Gastrocnemius medialis (tissue), 4 donors: ENCODE results near the gene CGB7. TPM values are rescaled to one million over a fixed set of nuclear protein-coding genes. Genes with fewer than 3 reads are reported as not detected.
"Not testable (repeated sequence)": the region's sequence is repeated elsewhere in the genome, so short reads cannot be mapped to it uniquely, and the experiment has no call there.

Source experiments
- ATAC-seq, 2 donors: fragments of 150-250 bp; one replicate each; pipeline ENCODE4 v1.9.1; 2016
- DNase-seq, 2 donors: peaks; one replicate each; pipeline ENCODE4 v3.0.0-alpha.2; 2019
- H3K27ac ChIP-seq, 4 donors: fragments of 200-600 bp; sonication (generic); 1 replicate in 1 of 4; 2 replicates in 3 of 4; pipeline ENCODE4 v1.5.1; 2016 to 2018; ENCODE audit warnings: mild to moderate bottlenecking in 2 of 4, moderate library complexity in 1 of 4
- H3K27me3 ChIP-seq, 3 donors: fragments of 200-600 bp; sonication (generic) in 2 of 3; 1 replicate in 1 of 3; 2 replicates in 2 of 3; pipeline versions ENCODE4 v1.5.1 to v1.6.0; 2016 to 2019; ENCODE audit warnings: mild to moderate bottlenecking in 1 of 3, moderate library complexity in 1 of 3
- H3K36me3 ChIP-seq, 2 donors: fragments of 200-600 bp; sonication (generic) in 1 of 2; one replicate each; pipeline ENCODE4 v1.5.1; 2017 to 2018
- H3K4me1 ChIP-seq, 2 donors: fragments of 200-600 bp; sonication (generic) in 1 of 2; one replicate each; pipeline ENCODE4 v1.5.1; 2016 to 2017; ENCODE audit warnings: mild to moderate bottlenecking in 2 of 2
- H3K4me3 ChIP-seq, 4 donors: fragments of 200-600 bp; sonication (generic) in 3 of 4; 1 replicate in 1 of 4; 2 replicates in 3 of 4; pipeline ENCODE4 v1.5.1; 2016 to 2019; ENCODE audit warnings: mild to moderate bottlenecking in 2 of 4
- H3K9me3 ChIP-seq, 3 donors: fragments of 200-600 bp; sonication (generic) in 2 of 3; 1 replicate in 1 of 3; 2 replicates in 2 of 3; pipeline ENCODE4 v1.5.1; 2016 to 2019
- POLR2A ChIP-seq, 2 donors: fragments of 450-650 bp; IDR thresholded peaks; one replicate each; pipeline ENCODE4 v1.6.1; 2017; ENCODE audit warnings: antibody characterized with exemption in 2 of 2, mild to moderate bottlenecking in 2 of 2, moderate library complexity in 2 of 2
- in situ Hi-C, 4 donors: fragments of 200-750 bp; cut with MboI; loops; one replicate each; pipeline versions ENCODE4 v1.15.0 to v1.8.0; 2017; ENCODE audit warnings: low sequenced_read_pairs in 4 of 4
- intact Hi-C: fragments of 100-400 bp; cut with DNase I; formaldehyde crosslinking; loops from one replicate; pipeline ENCODE4 v1.15.1; 2023; ENCODE audit warnings: low total_unique reads
- total RNA-seq, 4 donors: library from RNA; depleted of rRNA; stranded (reverse); fragments of >200 nt; gene quantifications; one replicate each; pipeline versions ENCODE4 v1.1.0 to v1.2.3, GENCODE V29; 2016
- TF ChIP-seq, protein P1 (sequence below), 5 experiments: fragments of 450-650 bp in 3 of 5; fragments of 200-600 bp in 2 of 5; sonication (generic) in 2 of 5; IDR thresholded peaks in 4 of 5; conservative IDR thresholded peaks in 1 of 5; 1 replicate in 4 of 5; 2 replicates in 1 of 5; pipeline ENCODE4 v1.5.1; 2016 to 2019; ENCODE audit warnings: antibody characterized with exemption in 5 of 5, mild to moderate bottlenecking in 3 of 5, moderate library complexity in 3 of 5

CGB7 gene
- total RNA-seq, 4 donors from 2014 or later = 0.42 to 1.1 TPM; not detected in 2

DNA sequence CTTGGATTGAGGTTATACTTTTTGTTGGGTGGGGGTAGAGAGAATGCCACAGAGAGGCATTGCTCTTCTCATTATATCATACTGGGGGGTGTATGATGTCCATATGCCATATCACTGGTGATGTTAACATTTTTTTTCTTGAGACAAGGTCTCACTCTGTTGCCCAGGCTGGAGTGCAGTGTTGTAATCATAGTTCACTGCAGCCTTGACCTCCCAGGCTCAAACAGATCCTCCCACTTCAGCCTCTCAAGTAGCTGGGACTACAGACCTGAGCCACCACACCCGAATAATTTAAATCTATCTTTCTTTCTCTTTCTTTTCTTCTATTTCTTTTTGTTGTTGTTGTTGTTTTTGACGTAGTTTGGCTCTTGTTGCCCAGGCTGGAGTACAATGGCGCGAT is 22.8 kb upstream of the CGB7 start:
- no peaks in the 10 kb centered on the region for H3K27me3 ChIP-seq
- intact Hi-C loops = no loop called here
- in situ Hi-C loops = loop anchor here in 1 of 4 donors (10.0 kb wide), 1 partner anchor 124 kb away; no protein-coding TSS in a partner anchor
- H3K4me3 ChIP-seq = no peak overlapping the region
- peaks cover 0 to 5% of the 10 kb centered on the region in 2 donors for H3K4me1 ChIP-seq
- TF ChIP-seq, protein P1, sequence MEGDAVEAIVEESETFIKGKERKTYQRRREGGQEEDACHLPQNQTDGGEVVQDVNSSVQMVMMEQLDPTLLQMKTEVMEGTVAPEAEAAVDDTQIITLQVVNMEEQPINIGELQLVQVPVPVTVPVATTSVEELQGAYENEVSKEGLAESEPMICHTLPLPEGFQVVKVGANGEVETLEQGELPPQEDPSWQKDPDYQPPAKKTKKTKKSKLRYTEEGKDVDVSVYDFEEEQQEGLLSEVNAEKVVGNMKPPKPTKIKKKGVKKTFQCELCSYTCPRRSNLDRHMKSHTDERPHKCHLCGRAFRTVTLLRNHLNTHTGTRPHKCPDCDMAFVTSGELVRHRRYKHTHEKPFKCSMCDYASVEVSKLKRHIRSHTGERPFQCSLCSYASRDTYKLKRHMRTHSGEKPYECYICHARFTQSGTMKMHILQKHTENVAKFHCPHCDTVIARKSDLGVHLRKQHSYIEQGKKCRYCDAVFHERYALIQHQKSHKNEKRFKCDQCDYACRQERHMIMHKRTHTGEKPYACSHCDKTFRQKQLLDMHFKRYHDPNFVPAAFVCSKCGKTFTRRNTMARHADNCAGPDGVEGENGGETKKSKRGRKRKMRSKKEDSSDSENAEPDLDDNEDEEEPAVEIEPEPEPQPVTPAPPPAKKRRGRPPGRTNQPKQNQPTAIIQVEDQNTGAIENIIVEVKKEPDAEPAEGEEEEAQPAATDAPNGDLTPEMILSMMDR (IDR thresholded peaks at IDR 0.05 in 4 of 5, conservative IDR thresholded peaks at IDR 0.05 in 1 of 5) = no peak
- no peak for TF ChIP-seq POLR2A (IDR thresholded peaks at IDR 0.05)
- H3K36me3 ChIP-seq = no peaks in the 10 kb centered on the region
- ATAC-seq = no peak
- no peaks in the 10 kb centered on the region for H3K9me3 ChIP-seq
- no peak for DNase-seq
- no peak overlapping the region for H3K27ac ChIP-seq

DNA sequence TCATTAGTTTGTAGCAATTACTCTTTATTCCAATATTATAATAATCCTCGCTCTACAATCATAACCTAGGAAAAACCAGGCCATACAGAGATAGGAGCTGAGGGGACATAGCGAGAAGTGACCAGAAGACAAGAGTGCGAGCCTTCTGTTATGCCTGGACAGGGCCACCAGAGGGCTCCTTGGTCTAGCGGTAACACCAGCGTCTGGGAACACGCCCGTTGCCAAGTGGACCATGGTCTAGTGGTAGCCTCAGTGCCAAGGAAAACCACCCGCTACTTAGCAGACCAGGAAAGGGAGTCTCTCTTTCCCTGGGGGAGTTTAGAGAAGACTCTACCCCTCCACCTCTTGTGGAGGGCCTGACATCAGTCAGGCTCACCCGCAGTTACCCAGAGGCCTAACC is 17.3 kb upstream of the CGB7 start:
- Histone ChIP-seq H3K27ac (peak overlapping the region; percentile 85 to 95 (median 92)), H3K4me1 (peaks cover 14 to 16% of the 10 kb centered on the region in 2 donors)
- in situ Hi-C loops, H3K4me3 ChIP-seq, H3K9me3 ChIP-seq, H3K36me3 ChIP-seq, H3K27me3 ChIP-seq, ATAC-seq: not testable (repeated sequence)
- peak; percentile 66 to 85 for DNase-seq
- intact Hi-C loops = loop anchor here (1.0 to 5.0 kb wide), 5 partner anchors 10 to 1963 kb away; partner anchors contain the start of genes GYS1, RUVBL2, SNRNP70 and ZC3H4
- TF ChIP-seq, protein P1 (IDR thresholded peaks at IDR 0.05 in 4 of 5, conservative IDR thresholded peaks at IDR 0.05 in 1 of 5) = peak; percentile 67 to 84 (median 80)

DNA sequence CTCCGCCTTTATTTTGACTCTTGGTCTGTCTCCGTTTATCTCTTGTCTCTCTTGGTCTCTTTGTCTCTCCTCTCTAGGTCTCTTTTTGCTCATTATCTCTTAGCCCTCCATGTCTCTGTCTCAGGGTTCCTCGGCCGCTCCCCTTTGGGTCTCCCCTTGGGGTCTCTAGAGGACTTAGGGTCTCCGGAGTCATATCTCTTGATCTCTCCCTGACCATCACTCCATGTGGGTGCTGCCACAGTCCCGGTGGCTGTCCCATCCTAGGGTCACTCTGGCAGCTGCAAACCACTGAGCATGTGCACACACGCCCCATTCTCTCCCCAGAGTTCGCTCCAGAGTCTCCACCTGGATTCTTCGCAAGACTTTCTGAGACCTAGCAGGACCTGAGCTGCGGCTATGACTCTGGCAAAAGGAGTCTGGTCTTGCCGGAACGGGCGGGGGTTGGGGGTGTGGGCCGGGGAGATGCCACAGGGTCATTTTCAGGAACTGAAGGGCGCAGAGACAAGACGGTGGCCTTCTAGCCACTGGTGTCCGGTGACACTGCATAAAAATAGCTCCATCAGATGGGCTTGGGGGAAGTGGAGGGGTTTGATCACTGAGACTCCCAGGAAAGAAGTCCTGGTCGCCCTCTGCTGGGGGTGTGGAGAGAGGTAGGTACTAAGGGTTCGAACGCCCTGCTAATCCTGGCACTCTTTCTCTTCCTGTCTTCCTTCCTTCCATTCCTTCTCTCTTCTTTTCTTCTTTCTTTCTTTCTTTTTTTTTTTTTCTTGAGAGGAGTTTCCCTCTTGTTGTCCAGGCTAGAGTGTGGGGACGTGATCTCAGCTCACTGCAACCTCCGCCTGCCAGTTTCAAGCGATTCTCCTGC is 16.2 kb upstream of the CGB7 start:
- no peaks in the 10 kb centered on the region for H3K27me3 ChIP-seq
- in situ Hi-C loops (no loop called here), intact Hi-C loops (loop anchor here (1.0 to 5.0 kb wide), 4 partner anchors 17 to 1961 kb away; partner anchors contain the start of genes GYS1, RUVBL2 and ZC3H4)
- H3K4me1 ChIP-seq = peaks cover 14 to 24% of the 10 kb centered on the region in 2 donors
- peak overlapping the region; percentile 85 to 95 (median 92) for H3K27ac ChIP-seq
- ATAC-seq = peak; percentile 72 to 80
- no peaks in the 10 kb centered on the region for H3K36me3 ChIP-seq
- TF ChIP-seq POLR2A (IDR thresholded peaks at IDR 0.05) = peak; percentile 46 to 49
- TF ChIP-seq, protein P1 (IDR thresholded peaks at IDR 0.05 in 4 of 5, conservative IDR thresholded peaks at IDR 0.05 in 1 of 5) = peak; percentile 27 to 60 (median 55)
- peak overlapping the region; percentile 14 to 52 (median 48) for H3K4me3 ChIP-seq
- peak; percentile 47 to 86 for DNase-seq
- H3K9me3 ChIP-seq = no peaks in the 10 kb centered on the region

DNA sequence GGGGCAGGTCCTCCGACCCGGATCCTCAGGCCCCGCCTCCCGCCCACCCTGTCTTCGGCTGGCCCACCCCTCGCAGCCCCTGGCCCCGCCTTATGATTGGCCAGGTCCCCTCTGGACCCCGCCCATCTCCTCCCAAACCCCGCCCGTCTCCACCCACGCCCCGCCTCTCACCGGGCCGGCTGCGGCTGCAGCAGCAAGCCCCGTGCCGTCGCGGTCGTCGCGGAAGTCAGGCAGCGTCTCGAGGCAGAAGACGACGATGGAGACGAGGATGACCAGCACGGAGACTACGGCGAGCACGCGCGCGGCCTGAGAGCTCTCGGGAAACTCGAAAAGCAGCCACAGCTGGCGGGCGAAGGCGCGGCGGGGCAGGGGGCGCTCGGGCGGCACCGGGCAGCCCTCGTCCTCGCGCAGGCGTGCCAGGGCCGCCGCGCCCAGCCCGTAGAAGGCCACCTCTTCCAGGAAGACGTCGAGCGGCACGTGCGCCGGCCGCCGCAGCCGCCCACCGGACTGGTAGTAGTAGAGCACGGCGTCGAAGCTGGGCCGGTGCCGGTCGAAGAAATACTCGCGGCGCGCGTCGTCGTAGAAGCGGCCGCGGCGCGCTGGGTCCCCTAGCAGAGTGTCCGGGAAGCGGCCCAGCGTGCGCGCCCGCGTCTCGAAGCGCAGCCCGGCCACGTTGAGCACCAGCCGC is 14.5 kb upstream of the CGB7 start:
- Histone ChIP-seq H3K27ac (peak overlapping the region; percentile 87 to 95 (median 92)), H3K4me1 (peaks cover 23 to 37% of the 10 kb centered on the region in 2 donors), H3K4me3 (peak overlapping the region; percentile 38 to 53 (median 52)), H3K9me3 (no peaks in the 10 kb centered on the region), H3K27me3 (no peaks in the 10 kb centered on the region), H3K36me3 (no peaks in the 10 kb centered on the region)
- in situ Hi-C loops (no loop called here), intact Hi-C loops (loop anchor here (5.0 kb wide), 2 partner anchors 80 to 1960 kb away; partner anchors contain the start of genes GYS1, RUVBL2 and ZC3H4)
- DNase-seq = peak in 1 of 2 donors; percentile 50
- ATAC-seq = peak; percentile 14 to 20
- no peak for TF ChIP-seq POLR2A (IDR thresholded peaks at IDR 0.05)
- TF ChIP-seq, protein P1 (IDR thresholded peaks at IDR 0.05 in 4 of 5, conservative IDR thresholded peaks at IDR 0.05 in 1 of 5) = no peak
